Measurements from ENCODE around the gene ICAM2. TPM values are rescaled to one million over a fixed set of nuclear protein-coding genes. Genes with fewer than 3 reads are reported as not detected.

ICAM2 gene
- total and polyA plus RNA-seq, 2 donors (not counting 3 experiments of a cell fraction or from before 2014, with no cell fraction given) = 586 to 2,377 TPM

GRCh38 chr17:64038331-64039105 lies 18.1 kb upstream of the ICAM2 start:
- CTCF ChIA-PET = interaction anchor here (0.8 to 2.1 kb wide), 5 partner anchors 10 to 95 kb away, joined by 4 to 15 read pairs (median 8); no protein-coding TSS in a partner anchor
- dilution Hi-C loops (cut with MboI; ENCODE audit: extremely low pct_ligation_motif_present, low sequenced_read_pairs) (loop anchor here (25.0 kb wide), 1 partner anchor 99 kb away; the partner anchor contains the start of gene ERN1), intact Hi-C loops (cut with micrococcal nuclease) (no loop called here)
- Histone ChIP-seq H3K9me3 (replicated peaks; ENCODE audit: control insufficient read depth, insufficient read depth, low read length) (no peaks in the 10 kb centered on the region), H3K36me3 (ENCODE audit: control insufficient read depth in 2 of 2, extremely low read depth in 1 of 2, insufficient read depth in 2 of 2, low read length in 2 of 2) (peaks cover 0 to 6% of the 10 kb centered on the region in 2 experiments), H3K4me3 (replicated peaks in 1 of 3; ENCODE audit: insufficient read depth in 1 of 3, low read depth in 1 of 3, low read length in 3 of 3) (no peak overlapping the region), H3K9ac (replicated peaks; ENCODE audit: extremely low read depth, insufficient read depth, low read length) (no peak overlapping the region), H3K27me3 (ENCODE audit: control insufficient read depth in 2 of 2, insufficient read depth in 2 of 2, low read length in 2 of 2) (no peaks in the 10 kb centered on the region), H3K79me2 (ENCODE audit: control insufficient read depth, insufficient read depth, low read length) (no peaks in the 10 kb centered on the region), H4K20me1 (replicated peaks; ENCODE audit: control insufficient read depth, extremely low read depth, insufficient read depth, low read length) (no peaks in the 10 kb centered on the region), H3K9me1 (replicated peaks; ENCODE audit: control insufficient read depth, extremely low read depth, insufficient read depth, low read length) (no peaks in the 10 kb centered on the region), H3K4me1 (ENCODE audit: control insufficient read depth, extremely low read depth, insufficient read depth, low read length) (no peaks in the 10 kb centered on the region), H3K4me2 (ENCODE audit: insufficient read depth, low read length) (no peak overlapping the region), H2AFZ (ENCODE audit: low read depth, low read length) (no peak overlapping the region), H3K27ac (ENCODE audit: insufficient read depth, low read depth, low read length) (no peak overlapping the region)
- no peak for TF ChIP-seq MAX (IDR thresholded peaks at IDR 0.05; ENCODE audit: insufficient read depth, insufficient read length)
- no peak for TF ChIP-seq CTCF (IDR thresholded peaks at IDR 0.05; ENCODE audit: extremely low read depth in 1 of 2, insufficient read depth in 1 of 2, low read depth in 1 of 2, low read length in 2 of 2)
- no peak for TF ChIP-seq JUN (IDR thresholded peaks at IDR 0.05; ENCODE audit: borderline replicate concordance, insufficient read depth, insufficient read length, low read depth)
- no peak for TF ChIP-seq GATA2 (IDR thresholded peaks at IDR 0.05; ENCODE audit: insufficient read depth, insufficient read length, low read depth, low read length)
- TF ChIP-seq POLR2AphosphoS5 (IDR thresholded peaks at IDR 0.05; ENCODE audit: insufficient read depth, low read depth, low read length) = no peak
- TF ChIP-seq MYC (IDR thresholded peaks at IDR 0.05; ENCODE audit: low read depth, low read length) = no peak
- no peak for TF ChIP-seq EZH2 (IDR thresholded peaks at IDR 0.05; ENCODE audit: borderline replicate concordance, low read depth, low read length, severe bottlenecking)
- TF ChIP-seq FOS (IDR thresholded peaks at IDR 0.05; ENCODE audit: borderline replicate concordance, insufficient read depth, low read length) = no peak
- TF ChIP-seq POLR2A (IDR thresholded peaks at IDR 0.05; ENCODE audit: low read depth, low read length) = no peak
- no TSS peak for BruUV-seq (replicated peaks)
- DNase-seq (ENCODE audit: low read depth, low spot score) (no peak), FAIRE-seq (no peak)
- POLR2A ChIA-PET = no interaction called here
